Gastroesophageal sphincter (tissue), 3 donors: ENCODE results near the gene PGF.

Experiments used
- POLR2A ChIP-seq, 2 donors: fragments of 450-650 bp; IDR thresholded peaks; one replicate each; pipeline ENCODE4 v1.6.1; 2017; ENCODE audit warnings: antibody characterized with exemption in 2 of 2, mild to moderate bottlenecking in 2 of 2, moderate library complexity in 1 of 2
- POLR2AphosphoS5 ChIP-seq: sonication (generic); formaldehyde crosslinking; IDR thresholded peaks from one replicate; pipeline ENCODE4 v1.6.1; 2017; ENCODE audit warnings: antibody characterized with exemption
- TF ChIP-seq, protein P1 (sequence below), 4 experiments: fragments of 200-600 bp in 2 of 4; fragments of 450-650 bp in 2 of 4; sonication (generic) in 1 of 4; IDR thresholded peaks; one replicate each; pipeline ENCODE4 v1.5.1; 2017 to 2019; ENCODE audit warnings: antibody characterized with exemption in 4 of 4, mild to moderate bottlenecking in 2 of 4, moderate library complexity in 2 of 4

DNA sequence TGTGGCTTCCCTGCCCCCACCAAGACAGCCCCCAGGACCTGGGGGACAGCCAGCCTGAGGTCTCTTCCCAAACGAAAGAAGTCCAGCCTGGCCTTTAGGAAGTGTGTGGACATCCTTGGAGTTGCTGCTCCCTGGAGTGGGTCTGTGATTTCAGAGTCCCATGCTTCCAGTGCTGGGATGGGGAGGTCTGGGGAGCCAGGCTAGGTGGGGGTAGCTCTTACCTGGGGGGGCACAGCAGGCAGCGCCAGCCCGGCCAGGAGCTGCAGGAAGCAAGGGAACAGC lies 509 bp downstream of the PGF start:
- TF ChIP-seq, protein P1, sequence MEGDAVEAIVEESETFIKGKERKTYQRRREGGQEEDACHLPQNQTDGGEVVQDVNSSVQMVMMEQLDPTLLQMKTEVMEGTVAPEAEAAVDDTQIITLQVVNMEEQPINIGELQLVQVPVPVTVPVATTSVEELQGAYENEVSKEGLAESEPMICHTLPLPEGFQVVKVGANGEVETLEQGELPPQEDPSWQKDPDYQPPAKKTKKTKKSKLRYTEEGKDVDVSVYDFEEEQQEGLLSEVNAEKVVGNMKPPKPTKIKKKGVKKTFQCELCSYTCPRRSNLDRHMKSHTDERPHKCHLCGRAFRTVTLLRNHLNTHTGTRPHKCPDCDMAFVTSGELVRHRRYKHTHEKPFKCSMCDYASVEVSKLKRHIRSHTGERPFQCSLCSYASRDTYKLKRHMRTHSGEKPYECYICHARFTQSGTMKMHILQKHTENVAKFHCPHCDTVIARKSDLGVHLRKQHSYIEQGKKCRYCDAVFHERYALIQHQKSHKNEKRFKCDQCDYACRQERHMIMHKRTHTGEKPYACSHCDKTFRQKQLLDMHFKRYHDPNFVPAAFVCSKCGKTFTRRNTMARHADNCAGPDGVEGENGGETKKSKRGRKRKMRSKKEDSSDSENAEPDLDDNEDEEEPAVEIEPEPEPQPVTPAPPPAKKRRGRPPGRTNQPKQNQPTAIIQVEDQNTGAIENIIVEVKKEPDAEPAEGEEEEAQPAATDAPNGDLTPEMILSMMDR (IDR thresholded peaks at IDR 0.05), result no peak
- TF ChIP-seq POLR2AphosphoS5 (no peak), POLR2A (IDR thresholded peaks at IDR 0.05) (no peak)
